Raji (cell line): Measurements from ENCODE around the gene PCDH15.

Experiments
- POLR2A ChIP-seq: IDR thresholded peaks from 2 replicates; pipeline ENCODE4 v1.6.1; 2011; ENCODE audit warnings: low read depth, low read length, control low read depth; ENCODE audit not compliant: insufficient read depth

Gene PCDH15

GRCh38 chr10:54318470-54318869, 482.6 kb downstream of the PCDH15 start:
- TF ChIP-seq POLR2A: no peak

- TF ChIP-seq POLR2A: no peak
These were observed 486.6 kb downstream of the PCDH15 start for GRCh38 chr10:54314430-54314829.

GRCh38 chr10:54284526-54285193, 516.4 kb downstream of the PCDH15 start:
- TF ChIP-seq POLR2A: no peak

- TF ChIP-seq POLR2A: no peak
These were observed 519.0 kb downstream of the PCDH15 start for GRCh38 chr10:54282012-54282411.

GRCh38 chr10:54266395-54266794, 534.6 kb downstream of the PCDH15 start:
- no peak for TF ChIP-seq POLR2A

GRCh38 chr10:54262726-54263125, 538.3 kb downstream of the PCDH15 start:
- no peak for TF ChIP-seq POLR2A

- TF ChIP-seq POLR2A: no peak
These were observed 541.9 kb downstream of the PCDH15 start for GRCh38 chr10:54259104-54259503.

GRCh38 chr10:54234832-54235231, 566.2 kb downstream of the PCDH15 start:
- TF ChIP-seq POLR2A: no peak

GRCh38 chr10:54203401-54203800, 597.6 kb downstream of the PCDH15 start:
- TF ChIP-seq POLR2A: no peak

GRCh38 chr10:54198051-54198450, 603.0 kb downstream of the PCDH15 start:
- no peak for TF ChIP-seq POLR2A

GRCh38 chr10:54194806-54195205, 606.2 kb downstream of the PCDH15 start:
- no peak for TF ChIP-seq POLR2A

- no peak for TF ChIP-seq POLR2A
These were observed 641.1 kb downstream of the PCDH15 start for GRCh38 chr10:54159924-54160323.

GRCh38 chr10:54148508-54148907, 652.5 kb downstream of the PCDH15 start:
- no peak for TF ChIP-seq POLR2A

- TF ChIP-seq POLR2A: no peak
These were observed 661.1 kb downstream of the PCDH15 start for GRCh38 chr10:54139819-54140428.

GRCh38 chr10:54137396-54137795, 663.6 kb downstream of the PCDH15 start:
- TF ChIP-seq POLR2A: no peak

- no peak for TF ChIP-seq POLR2A
These were observed 667.8 kb downstream of the PCDH15 start for GRCh38 chr10:54133203-54133602.

- no peak for TF ChIP-seq POLR2A
These were observed 669.2 kb downstream of the PCDH15 start for GRCh38 chr10:54131833-54132232.
